Measurements from ENCODE around the gene COPS4. TPM values are rescaled to one million over a fixed set of nuclear protein-coding genes. Genes with fewer than 3 reads are reported as not detected.

Gene COPS4
- total and polyA plus RNA-seq, 10 of the 15 experiments (the other 5 are each of a cell fraction or from before 2014, with no cell fraction given): 34.2 to 159 (median 66.7) TPM

DNA sequence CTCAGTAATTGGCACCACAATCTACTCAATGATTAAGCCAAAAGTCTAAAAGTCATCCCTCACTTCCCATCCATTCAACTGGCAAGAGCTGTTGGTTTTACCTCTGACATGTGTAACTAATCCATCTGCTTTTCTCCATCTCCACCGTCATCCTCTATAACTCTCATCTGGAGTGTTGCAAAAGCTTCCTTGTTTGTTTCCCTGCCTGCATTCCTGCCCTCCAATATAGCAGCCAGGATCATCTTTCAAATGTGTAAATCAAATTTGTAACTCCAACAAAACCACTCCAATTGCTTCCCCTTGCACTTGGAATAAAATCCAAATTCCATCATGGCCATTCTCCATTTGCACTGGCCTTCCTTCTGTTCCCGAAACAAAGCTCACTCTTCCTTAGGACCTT is 83.9 kb downstream of the COPS4 start (continued):
- TF ChIP-seq, protein P1, sequence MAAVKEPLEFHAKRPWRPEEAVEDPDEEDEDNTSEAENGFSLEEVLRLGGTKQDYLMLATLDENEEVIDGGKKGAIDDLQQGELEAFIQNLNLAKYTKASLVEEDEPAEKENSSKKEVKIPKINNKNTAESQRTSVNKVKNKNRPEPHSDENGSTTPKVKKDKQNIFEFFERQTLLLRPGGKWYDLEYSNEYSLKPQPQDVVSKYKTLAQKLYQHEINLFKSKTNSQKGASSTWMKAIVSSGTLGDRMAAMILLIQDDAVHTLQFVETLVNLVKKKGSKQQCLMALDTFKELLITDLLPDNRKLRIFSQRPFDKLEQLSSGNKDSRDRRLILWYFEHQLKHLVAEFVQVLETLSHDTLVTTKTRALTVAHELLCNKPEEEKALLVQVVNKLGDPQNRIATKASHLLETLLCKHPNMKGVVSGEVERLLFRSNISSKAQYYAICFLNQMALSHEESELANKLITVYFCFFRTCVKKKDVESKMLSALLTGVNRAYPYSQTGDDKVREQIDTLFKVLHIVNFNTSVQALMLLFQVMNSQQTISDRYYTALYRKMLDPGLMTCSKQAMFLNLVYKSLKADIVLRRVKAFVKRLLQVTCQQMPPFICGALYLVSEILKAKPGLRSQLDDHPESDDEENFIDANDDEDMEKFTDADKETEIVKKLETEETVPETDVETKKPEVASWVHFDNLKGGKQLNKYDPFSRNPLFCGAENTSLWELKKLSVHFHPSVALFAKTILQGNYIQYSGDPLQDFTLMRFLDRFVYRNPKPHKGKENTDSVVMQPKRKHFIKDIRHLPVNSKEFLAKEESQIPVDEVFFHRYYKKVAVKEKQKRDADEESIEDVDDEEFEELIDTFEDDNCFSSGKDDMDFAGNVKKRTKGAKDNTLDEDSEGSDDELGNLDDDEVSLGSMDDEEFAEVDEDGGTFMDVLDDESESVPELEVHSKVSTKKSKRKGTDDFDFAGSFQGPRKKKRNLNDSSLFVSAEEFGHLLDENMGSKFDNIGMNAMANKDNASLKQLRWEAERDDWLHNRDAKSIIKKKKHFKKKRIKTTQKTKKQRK (IDR thresholded peaks at IDR 0.05; ENCODE audit: low read depth, low read length): no peak

DNA sequence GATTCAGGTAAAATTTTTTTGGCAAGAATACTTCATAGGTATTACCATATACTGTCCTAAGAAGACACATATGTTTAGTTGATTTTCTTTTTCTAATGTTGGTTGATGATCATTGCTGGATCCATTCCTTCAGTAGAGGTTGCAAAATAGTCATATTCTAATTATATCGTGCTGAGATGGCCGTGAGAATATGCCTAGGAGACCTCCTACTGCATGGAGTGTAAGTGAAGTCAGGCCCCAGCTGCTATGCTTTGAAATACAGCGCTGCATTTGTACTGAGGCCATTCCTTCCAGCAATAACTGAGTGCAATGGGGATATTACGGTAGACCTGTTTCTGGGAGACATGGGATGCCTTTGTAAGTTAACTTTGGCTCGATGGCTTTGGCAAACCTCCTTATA is 86.3 kb downstream of the COPS4 start:
- ChIA-PET RAD21 (ENCODE audit: unreplicated experiment) (no interaction called here), SMC1A (ENCODE audit: uncharacterized antibody, unreplicated experiment) (interaction anchor here (0.9 kb wide), 1 partner anchor 91 kb away, joined by 3 read pairs; no protein-coding TSS in a partner anchor), CTCF (no interaction called here), POLR2A (interaction anchor here (0.6 kb wide), 1 partner anchor 59 kb away, joined by 3 read pairs; no protein-coding TSS in a partner anchor)
- Histone ChIP-seq H3K9ac (ENCODE audit: control insufficient read depth, insufficient read depth, low read length) (no peak overlapping the region), H3K4me3 (no peak overlapping the region), H3K27ac (ENCODE audit: control insufficient read depth, insufficient read depth) (no peak overlapping the region), H3K27me3 (replicated peaks in 1 of 2; ENCODE audit: control insufficient read depth in 2 of 2, insufficient read depth in 2 of 2, low read length in 1 of 2) (no peaks in the 10 kb centered on the region), H3K36me3 (ENCODE audit: control insufficient read depth in 2 of 2, insufficient read depth in 2 of 2, low read length in 1 of 2) (no peaks in the 10 kb centered on the region), H2AFZ (ENCODE audit: control insufficient read depth, low read depth, low read length) (no peak overlapping the region), H3K79me2 (ENCODE audit: control insufficient read depth, insufficient read depth, low read length) (no peaks in the 10 kb centered on the region), H3K9me3 (replicated peaks; ENCODE audit: control insufficient read depth, insufficient read depth, low read length) (no peaks in the 10 kb centered on the region; the same call in 2 of the 3 replicates), H3K4me2 (ENCODE audit: control insufficient read depth, insufficient read depth) (no peak overlapping the region), H4K20me1 (ENCODE audit: control insufficient read depth, insufficient read depth) (no peaks in the 10 kb centered on the region), H3K4me1 (ENCODE audit: control insufficient read depth, insufficient read depth, low read length) (peaks cover 7% of the 10 kb centered on the region)
- FAIRE-seq: no peak
- in situ Hi-C loops (cut with MboI): no loop called here
- no peak for TF ChIP-seq MYB (IDR thresholded peaks at IDR 0.05; ENCODE audit: borderline replicate concordance, low read depth, low read length)
- TF ChIP-seq ZNF207 (IDR thresholded peaks at IDR 0.05; ENCODE audit: borderline replicate concordance): no peak
- TF ChIP-seq, protein P2, sequence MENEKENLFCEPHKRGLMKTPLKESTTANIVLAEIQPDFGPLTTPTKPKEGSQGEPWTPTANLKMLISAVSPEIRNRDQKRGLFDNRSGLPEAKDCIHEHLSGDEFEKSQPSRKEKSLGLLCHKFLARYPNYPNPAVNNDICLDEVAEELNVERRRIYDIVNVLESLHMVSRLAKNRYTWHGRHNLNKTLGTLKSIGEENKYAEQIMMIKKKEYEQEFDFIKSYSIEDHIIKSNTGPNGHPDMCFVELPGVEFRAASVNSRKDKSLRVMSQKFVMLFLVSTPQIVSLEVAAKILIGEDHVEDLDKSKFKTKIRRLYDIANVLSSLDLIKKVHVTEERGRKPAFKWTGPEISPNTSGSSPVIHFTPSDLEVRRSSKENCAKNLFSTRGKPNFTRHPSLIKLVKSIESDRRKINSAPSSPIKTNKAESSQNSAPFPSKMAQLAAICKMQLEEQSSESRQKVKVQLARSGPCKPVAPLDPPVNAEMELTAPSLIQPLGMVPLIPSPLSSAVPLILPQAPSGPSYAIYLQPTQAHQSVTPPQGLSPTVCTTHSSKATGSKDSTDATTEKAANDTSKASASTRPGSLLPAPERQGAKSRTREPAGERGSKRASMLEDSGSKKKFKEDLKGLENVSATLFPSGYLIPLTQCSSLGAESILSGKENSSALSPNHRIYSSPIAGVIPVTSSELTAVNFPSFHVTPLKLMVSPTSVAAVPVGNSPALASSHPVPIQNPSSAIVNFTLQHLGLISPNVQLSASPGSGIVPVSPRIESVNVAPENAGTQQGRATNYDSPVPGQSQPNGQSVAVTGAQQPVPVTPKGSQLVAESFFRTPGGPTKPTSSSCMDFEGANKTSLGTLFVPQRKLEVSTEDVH (IDR thresholded peaks at IDR 0.05; ENCODE audit: low read depth, partially characterized antibody): no peak
- TF ChIP-seq CHD4 (IDR thresholded peaks at IDR 0.05): no peak
- TF ChIP-seq, protein P3, sequence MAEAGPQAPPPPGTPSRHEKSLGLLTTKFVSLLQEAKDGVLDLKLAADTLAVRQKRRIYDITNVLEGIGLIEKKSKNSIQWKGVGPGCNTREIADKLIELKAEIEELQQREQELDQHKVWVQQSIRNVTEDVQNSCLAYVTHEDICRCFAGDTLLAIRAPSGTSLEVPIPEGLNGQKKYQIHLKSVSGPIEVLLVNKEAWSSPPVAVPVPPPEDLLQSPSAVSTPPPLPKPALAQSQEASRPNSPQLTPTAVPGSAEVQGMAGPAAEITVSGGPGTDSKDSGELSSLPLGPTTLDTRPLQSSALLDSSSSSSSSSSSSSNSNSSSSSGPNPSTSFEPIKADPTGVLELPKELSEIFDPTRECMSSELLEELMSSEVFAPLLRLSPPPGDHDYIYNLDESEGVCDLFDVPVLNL (IDR thresholded peaks at IDR 0.05; ENCODE audit: low read depth, low read length): no peak
- TF ChIP-seq FOXK2 (IDR thresholded peaks at IDR 0.05): no peak
- TF ChIP-seq, protein P4, sequence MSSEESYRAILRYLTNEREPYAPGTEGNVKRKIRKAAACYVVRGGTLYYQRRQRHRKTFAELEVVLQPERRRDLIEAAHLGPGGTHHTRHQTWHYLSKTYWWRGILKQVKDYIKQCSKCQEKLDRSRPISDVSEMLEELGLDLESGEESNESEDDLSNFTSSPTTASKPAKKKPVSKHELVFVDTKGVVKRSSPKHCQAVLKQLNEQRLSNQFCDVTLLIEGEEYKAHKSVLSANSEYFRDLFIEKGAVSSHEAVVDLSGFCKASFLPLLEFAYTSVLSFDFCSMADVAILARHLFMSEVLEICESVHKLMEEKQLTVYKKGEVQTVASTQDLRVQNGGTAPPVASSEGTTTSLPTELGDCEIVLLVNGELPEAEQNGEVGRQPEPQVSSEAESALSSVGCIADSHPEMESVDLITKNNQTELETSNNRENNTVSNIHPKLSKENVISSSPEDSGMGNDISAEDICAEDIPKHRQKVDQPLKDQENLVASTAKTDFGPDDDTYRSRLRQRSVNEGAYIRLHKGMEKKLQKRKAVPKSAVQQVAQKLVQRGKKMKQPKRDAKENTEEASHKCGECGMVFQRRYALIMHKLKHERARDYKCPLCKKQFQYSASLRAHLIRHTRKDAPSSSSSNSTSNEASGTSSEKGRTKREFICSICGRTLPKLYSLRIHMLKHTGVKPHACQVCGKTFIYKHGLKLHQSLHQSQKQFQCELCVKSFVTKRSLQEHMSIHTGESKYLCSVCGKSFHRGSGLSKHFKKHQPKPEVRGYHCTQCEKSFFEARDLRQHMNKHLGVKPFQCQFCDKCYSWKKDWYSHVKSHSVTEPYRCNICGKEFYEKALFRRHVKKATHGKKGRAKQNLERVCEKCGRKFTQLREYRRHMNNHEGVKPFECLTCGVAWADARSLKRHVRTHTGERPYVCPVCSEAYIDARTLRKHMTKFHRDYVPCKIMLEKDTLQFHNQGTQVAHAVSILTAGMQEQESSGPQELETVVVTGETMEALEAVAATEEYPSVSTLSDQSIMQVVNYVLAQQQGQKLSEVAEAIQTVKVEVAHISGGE (CRISPR knock-in tag; IDR thresholded peaks at IDR 0.05): no peak
- no TSS peak for BruUV-seq (replicated peaks)
- no peak for ATAC-seq
- no peak for DNase-seq (ENCODE audit: low read depth, low spot score)
- 77% methylated on average over 5 of the region's 5 CpGs for WGBS (ENCODE audit: insufficient coverage, insufficient replicate concordance, low lambda C conversion rate, missing lambda C conversion rate)
- intact Hi-C loops (cut with micrococcal nuclease; ENCODE audit: unreplicated experiment): no loop called here

Measured in GM12878 (cell line).